K562 (cell line): ENCODE results near the gene SRRM4. TPM values are rescaled to one million over a fixed set of nuclear protein-coding genes. Genes with fewer than 3 reads are reported as not detected.

ENCODE experiments used
- ATAC-seq: fragments of 200-7000 bp; cut with Tn5 transposase; 3 replicates; pipeline ENCODE4 v1.9.1; 2020; ENCODE audit warnings: moderate library complexity
- BruUV-seq: library from RNA; stranded (reverse); fragments of 400-500 nt; replicated peaks from 2 replicates; lab custom pipeline; 2021; lab: Mats Ljungman, UMichigan
- CTCF ChIA-PET: fragments of 300-600 bp; formaldehyde crosslinking; extraction: SDS; loops from one replicate; lab custom pipeline; 2021; ENCODE audit warnings: low intra/inter-chr PET ratio; lab: Yijun Ruan, JAX
- POLR2A ChIA-PET: fragments of 300-600, 350-650 bp; sonication (Branson Sonifier 250); formaldehyde crosslinking; extraction: SDS; loops from one replicate; lab custom pipeline; 2021; ENCODE audit warnings: antibody characterized with exemption, inconsistent platforms; lab: Yijun Ruan, JAX
- DNase-seq, 4 experiments: peaks; one replicate each; pipeline versions ENCODE4 v3.0.0 to v3.0.0-alpha.2; 2011 to 2018; ENCODE audit warnings: low spot score in 3 of 4, mixed read lengths in 3 of 4; ENCODE audit errors: extremely low read depth in 1 of 4
- FAIRE-seq: peaks from 2 replicates; lab custom pipeline; 2011; peaks lifted over from hg19 to GRCh38; lab: Jason Lieb, UNC
- H2AFZ ChIP-seq: 2 replicates; pipeline ENCODE4 v1.6.0; 2011; ENCODE audit warnings: low read depth, low read length, control low read depth, inconsistent platforms
- H3K27ac ChIP-seq: fragments of 200-600 bp; 3 replicates; pipeline ENCODE4 v1.8.0; 2011; ENCODE audit warnings: low read depth, mild to moderate bottlenecking, control low read depth, inconsistent platforms, low read length, moderate library complexity, mixed read lengths; ENCODE audit errors: extremely low read depth
- H3K27me3 ChIP-seq, 2 experiments: fragments of 300-600 bp in 1 of 2; 2 replicates in 1 of 2; 3 replicates in 1 of 2; pipeline versions ENCODE4 v1.6.0 to v1.8.0; 2011; ENCODE audit warnings: inconsistent platforms in 2 of 2, low read length in 2 of 2, mild to moderate bottlenecking in 1 of 2, mixed read lengths in 1 of 2, moderate library complexity in 1 of 2; ENCODE audit not compliant: control insufficient read depth in 2 of 2, insufficient read depth in 2 of 2
- H3K36me3 ChIP-seq: fragments of 300-600 bp; 3 replicates; pipeline ENCODE4 v1.8.0; 2011; ENCODE audit warnings: mild to moderate bottlenecking, low read length, inconsistent platforms; ENCODE audit not compliant: control insufficient read depth, insufficient read depth
- H3K4me1 ChIP-seq, 2 experiments: fragments of 200-600 bp in 1 of 2; replicated peaks in 1 of 2; 2 replicates in 1 of 2; 3 replicates in 1 of 2; pipeline versions ENCODE4 v1.5.1 to v1.8.0; 2011; ENCODE audit warnings: inconsistent platforms in 2 of 2, low read length in 2 of 2, mild to moderate bottlenecking in 1 of 2, mixed read lengths in 1 of 2, moderate library complexity in 1 of 2; ENCODE audit not compliant: control insufficient read depth in 2 of 2, insufficient read depth in 2 of 2
- H3K4me2 ChIP-seq: 2 replicates; pipeline ENCODE4 v1.6.1; 2011; ENCODE audit warnings: low read length, control low read depth, inconsistent platforms, mixed read lengths; ENCODE audit not compliant: insufficient read depth
- H3K4me3 ChIP-seq: fragments of 200-600 bp; sonication (generic), shearing (Covaris generic); 2 replicates; pipeline ENCODE4 v1.5.1; 2016; ENCODE audit warnings: control low read depth, inconsistent platforms
- H3K79me2 ChIP-seq: fragments of 200-600 bp; 3 replicates; pipeline ENCODE4 v1.8.0; 2011; ENCODE audit warnings: low read length, inconsistent platforms; ENCODE audit not compliant: control insufficient read depth, insufficient read depth
- H3K9ac ChIP-seq, 2 experiments: 2 replicates each; pipeline versions ENCODE4 v1.6.0 to v1.6.1; 2011; ENCODE audit warnings: low read depth in 2 of 2, low read length in 2 of 2, control low read depth in 1 of 2, inconsistent platforms in 1 of 2, mild to moderate bottlenecking in 1 of 2, mixed read lengths in 1 of 2; ENCODE audit not compliant: insufficient read depth in 1 of 2
- H3K9me1 ChIP-seq: one replicate; pipeline ENCODE4 v1.6.0; 2011; ENCODE audit warnings: inconsistent platforms, mild to moderate bottlenecking, low read length, moderate library complexity; ENCODE audit not compliant: control insufficient read depth, insufficient read depth
- H3K9me3 ChIP-seq: replicated peaks from 2 replicates; pipeline ENCODE4 v1.5.1; 2011; ENCODE audit warnings: low read depth, low read length, inconsistent platforms; ENCODE audit not compliant: control insufficient read depth, insufficient read depth
- H4K20me1 ChIP-seq: replicated peaks from 2 replicates; pipeline ENCODE4 v1.6.1; 2011; ENCODE audit warnings: low read length, inconsistent platforms, mixed read lengths; ENCODE audit not compliant: control insufficient read depth, insufficient read depth
- ARID1B ChIP-seq: fragments of 450-650 bp; IDR thresholded peaks from 2 replicates; pipeline ENCODE4 v1.6.1; 2016; ENCODE audit warnings: antibody characterized with exemption, mild to moderate bottlenecking, inconsistent platforms
- NR2C1 ChIP-seq, 2 experiments: fragments of 450-650 bp; IDR thresholded peaks; 2 replicates each; pipeline ENCODE4 v1.6.1; 2017; ENCODE audit warnings: mild to moderate bottlenecking in 2 of 2, antibody characterized with exemption in 1 of 2, inconsistent platforms in 1 of 2, missing compliant biosample characterization in 1 of 2, missing genetic modification characterization in 1 of 2
- RB1 ChIP-seq: fragments of 450-650 bp; IDR thresholded peaks from 2 replicates; pipeline ENCODE4 v1.6.1; 2017; ENCODE audit warnings: low read depth, mild to moderate bottlenecking
- THAP12 ChIP-seq: fragments of 250-450 bp; sonication (Bioruptor Pico); IDR thresholded peaks from 2 replicates; pipeline ENCODE4 v1.9.0; 2021; ENCODE audit warnings: mild to moderate bottlenecking, inconsistent platforms
- ZNF57 ChIP-seq: fragments of 450-650 bp; formaldehyde crosslinking; IDR thresholded peaks from 2 replicates; pipeline ENCODE4 v1.4.0; 2020; ENCODE audit warnings: mild to moderate bottlenecking, moderate library complexity
- ZNF589 ChIP-seq: fragments of 200-800 bp; sonication (Bioruptor generic); IDR thresholded peaks from 2 replicates; pipeline ENCODE4 v1.6.1; 2016; ENCODE audit warnings: low read depth, missing genetic modification characterization, missing compliant biosample characterization
- WGBS: fragments of 100-300 bp; shearing (Covaris generic); methylation state at CpG from one replicate; pipeline ENCODE4 v1.1.6; 2016; ENCODE audit warnings: low coverage, mixed read lengths; ENCODE audit not compliant: insufficient coverage; ENCODE audit errors: missing lambda C conversion rate; 5-methylcytosine and 5-hydroxymethylcytosine counted together
- in situ Hi-C: fragments of 300-500 bp; cut with MboI; formaldehyde crosslinking; loops from 4 replicates; pipeline ENCODE4 v1.15.0; 2018; ENCODE audit warnings: inconsistent platforms, mixed read lengths
- intact Hi-C: fragments of 100-400 bp; cut with micrococcal nuclease; formaldehyde crosslinking; loops from 2 replicates; pipeline ENCODE4 v1.14.2; 2022
- polyA plus RNA-seq, 8 experiments: library from polyadenylated mRNA; depleted of rRNA in 4 of 8; stranded (reverse) in 5 of 8; unstranded in 3 of 8; fragments of >200 nt; fragmentation: Nextera tagmentation in 2 of 8; fragmentation: Illumina TruSeq in 1 of 8; extraction: Ambion mirVana in 2 of 8; extraction: Trizol in 1 of 8; gene quantifications; 2 replicates each; pipeline versions ENCODE4 v1.2.1 to v1.2.3, GENCODE V29; 2011 to 2014; ENCODE audit warnings: inconsistent platforms in 1 of 8, missing spikeins in 1 of 8
- total RNA-seq, 7 experiments: library from RNA; depleted of rRNA in 6 of 7; stranded (reverse); fragments of >200 nt in 6 of 7; fragmentation: Illumina TruSeq in 2 of 7; extraction: Trizol in 2 of 7; gene quantifications; 2 replicates each; pipeline versions ENCODE4 v1.2.1 to v1.2.3, GENCODE V29; 2011 to 2021; ENCODE audit warnings: low replicate concordance in 1 of 7
- TF ChIP-seq, protein P1 (sequence below): sonication (generic); formaldehyde crosslinking; IDR thresholded peaks from 2 replicates; pipeline ENCODE4 v1.8.1; 2023; ENCODE audit warnings: mild to moderate bottlenecking, missing genetic modification reagents

The SRRM4 gene
- total and polyA plus RNA-seq, 9 of the 15 experiments (the other 6 are each of a cell fraction or from before 2014, with no cell fraction given): not detected

- H3K4me3 ChIP-seq: no peak overlapping the region
- no TSS peak for BruUV-seq
- ATAC-seq: no peak
- POLR2A ChIA-PET: no interaction called here
- CTCF ChIA-PET: no interaction called here
- H3K4me1 ChIP-seq: no peaks in the 10 kb centered on the region
- H3K27me3 ChIP-seq: no peaks in the 10 kb centered on the region
- 0% methylated on average over 3 of the region's 3 CpGs for WGBS
- H3K79me2 ChIP-seq: no peaks in the 10 kb centered on the region
- H3K4me2 ChIP-seq: no peak overlapping the region
- H3K27ac ChIP-seq: no peak overlapping the region
- no peaks in the 10 kb centered on the region for H3K9me3 ChIP-seq
- no peak for DNase-seq
- in situ Hi-C loops (no loop called here), intact Hi-C loops (loop anchor here (10.0 kb wide), 1 partner anchor 526 kb away; no protein-coding TSS in a partner anchor)
- H3K9me1 ChIP-seq: no peaks in the 10 kb centered on the region
- H4K20me1 ChIP-seq: no peaks in the 10 kb centered on the region
- no peaks in the 10 kb centered on the region for H3K36me3 ChIP-seq
- no peak for FAIRE-seq
- TF ChIP-seq ZNF57 (CRISPR knock-in tag): no peak
- TF ChIP-seq ARID1B: no peak
- no peak overlapping the region for H3K9ac ChIP-seq
- no peak overlapping the region for H2AFZ ChIP-seq
Measured at GRCh38 chr12:119118625-119119024, 137.3 kb downstream of the SRRM4 start.

- no TSS peak for BruUV-seq
- DNase-seq: no peak
- intact Hi-C loops: no loop called here
- H3K27me3 ChIP-seq: peaks cover 0 to 10% of the 10 kb centered on the region in 2 experiments; a peak in 2 of 5 replicates
- FAIRE-seq: no peak
- H3K79me2 ChIP-seq: no peaks in the 10 kb centered on the region
- ChIA-PET CTCF (no interaction called here), POLR2A (no interaction called here)
- ATAC-seq: no peak
- H3K9ac ChIP-seq: no peak overlapping the region
- H4K20me1 ChIP-seq: no peaks in the 10 kb centered on the region
- no peak overlapping the region for H3K4me3 ChIP-seq
- in situ Hi-C loops: no loop called here
- no peaks in the 10 kb centered on the region for H3K36me3 ChIP-seq
- H3K9me1 ChIP-seq: no peaks in the 10 kb centered on the region
- WGBS: 2% methylated on average over 5 of the region's 5 CpGs
- H3K4me1 ChIP-seq: no peaks in the 10 kb centered on the region
- no peaks in the 10 kb centered on the region for H3K9me3 ChIP-seq
- H3K4me2 ChIP-seq: no peak overlapping the region
- H3K27ac ChIP-seq: no peak overlapping the region
- no peak overlapping the region for H2AFZ ChIP-seq
- no peak for TF ChIP-seq ZNF589 (CRISPR knock-in tag)
- TF ChIP-seq, protein P1, sequence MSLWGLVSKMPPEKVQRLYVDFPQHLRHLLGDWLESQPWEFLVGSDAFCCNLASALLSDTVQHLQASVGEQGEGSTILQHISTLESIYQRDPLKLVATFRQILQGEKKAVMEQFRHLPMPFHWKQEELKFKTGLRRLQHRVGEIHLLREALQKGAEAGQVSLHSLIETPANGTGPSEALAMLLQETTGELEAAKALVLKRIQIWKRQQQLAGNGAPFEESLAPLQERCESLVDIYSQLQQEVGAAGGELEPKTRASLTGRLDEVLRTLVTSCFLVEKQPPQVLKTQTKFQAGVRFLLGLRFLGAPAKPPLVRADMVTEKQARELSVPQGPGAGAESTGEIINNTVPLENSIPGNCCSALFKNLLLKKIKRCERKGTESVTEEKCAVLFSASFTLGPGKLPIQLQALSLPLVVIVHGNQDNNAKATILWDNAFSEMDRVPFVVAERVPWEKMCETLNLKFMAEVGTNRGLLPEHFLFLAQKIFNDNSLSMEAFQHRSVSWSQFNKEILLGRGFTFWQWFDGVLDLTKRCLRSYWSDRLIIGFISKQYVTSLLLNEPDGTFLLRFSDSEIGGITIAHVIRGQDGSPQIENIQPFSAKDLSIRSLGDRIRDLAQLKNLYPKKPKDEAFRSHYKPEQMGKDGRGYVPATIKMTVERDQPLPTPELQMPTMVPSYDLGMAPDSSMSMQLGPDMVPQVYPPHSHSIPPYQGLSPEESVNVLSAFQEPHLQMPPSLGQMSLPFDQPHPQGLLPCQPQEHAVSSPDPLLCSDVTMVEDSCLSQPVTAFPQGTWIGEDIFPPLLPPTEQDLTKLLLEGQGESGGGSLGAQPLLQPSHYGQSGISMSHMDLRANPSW (CRISPR knock-in tag): no peak
- no peak for TF ChIP-seq NR2C1 (IDR thresholded peaks at IDR 0.05)
- TF ChIP-seq NR2C1 (tag; IDR thresholded peaks at IDR 0.05): no peak
- TF ChIP-seq THAP12: no peak
- no peak for TF ChIP-seq RB1
Measured at GRCh38 chr12:119122047-119122446, 140.7 kb downstream of the SRRM4 start.
